Calu3 (cell line): ENCODE data around the gene AMBRA1. TPM values are rescaled to one million over a fixed set of nuclear protein-coding genes. Genes with fewer than 3 reads are reported as not detected.

ENCODE experiments used
- BruUV-seq: library from RNA; stranded (reverse); fragments of 400-500 nt; replicated peaks from 2 replicates; lab custom pipeline; 2021; lab: Mats Ljungman, UMichigan
- CTCF ChIA-PET: fragments of 300-600 bp; sonication (Branson Sonifier 250); formaldehyde crosslinking; loops from one replicate; lab custom pipeline; 2022; ENCODE audit warnings: antibody characterized with exemption; lab: Charles Lee
- DNase-seq: peaks from one replicate; pipeline ENCODE4 v3.0.0; 2022
- H3K27ac Mint-ChIP-seq: one replicate; pipeline ENCODE4 v1.8.0; 2022; ENCODE audit warnings: mixed read lengths; ENCODE audit not compliant: unreplicated experiment
- H3K27me3 Mint-ChIP-seq: one replicate; pipeline ENCODE4 v1.8.0; 2022; ENCODE audit warnings: mixed read lengths; ENCODE audit not compliant: unreplicated experiment
- H3K36me3 Mint-ChIP-seq: one replicate; pipeline ENCODE4 v1.8.0; 2022; ENCODE audit warnings: mild to moderate bottlenecking, moderate library complexity, mixed read lengths; ENCODE audit not compliant: insufficient read depth, unreplicated experiment
- H3K4me1 Mint-ChIP-seq: one replicate; pipeline ENCODE4 v1.8.0; 2022; ENCODE audit warnings: mild to moderate bottlenecking, low read depth, mixed read lengths; ENCODE audit not compliant: unreplicated experiment
- H3K4me3 Mint-ChIP-seq: one replicate; pipeline ENCODE4 v1.8.0; 2022; ENCODE audit warnings: mild to moderate bottlenecking, low read depth, moderate library complexity, mixed read lengths; ENCODE audit not compliant: unreplicated experiment
- H3K9me3 Mint-ChIP-seq: one replicate; pipeline ENCODE4 v1.8.0; 2022; ENCODE audit warnings: low read depth, mixed read lengths; ENCODE audit not compliant: unreplicated experiment
- intact Hi-C: fragments of 100-400 bp; cut with micrococcal nuclease; formaldehyde crosslinking; loops from one replicate; pipeline ENCODE4 v1.10.0; 2022; ENCODE audit not compliant: unreplicated experiment
- total RNA-seq: library from RNA; stranded (reverse); gene quantifications from 2 replicates; pipeline ENCODE4 v1.2.3, GENCODE V29; 2022
- TF ChIP-seq, protein P1 (sequence below): fragments of 200-600 bp; IDR thresholded peaks from one replicate; pipeline ENCODE4 v1.8.0; 2022; ENCODE audit warnings: antibody characterized with exemption; ENCODE audit not compliant: unreplicated experiment

Gene AMBRA1
- total RNA-seq, 1 experiment from 2014 or later = 35.0 TPM

DNA sequence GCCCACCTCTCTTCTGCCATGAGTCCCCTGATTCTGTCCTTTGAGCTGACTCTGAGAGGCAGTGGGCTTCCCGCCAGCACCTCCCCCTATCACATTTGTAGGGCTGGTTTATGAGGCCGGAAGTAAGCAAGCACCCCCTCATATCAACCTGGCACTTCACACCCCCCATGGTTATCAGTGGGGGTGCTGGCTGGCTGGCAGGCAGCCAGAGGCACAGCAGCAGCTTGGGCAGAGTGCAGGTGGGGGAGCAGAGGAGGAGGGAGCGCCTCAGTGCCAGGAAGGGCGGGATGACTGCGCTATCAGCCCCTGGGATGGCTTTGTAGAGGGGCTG lies 179.4 kb downstream of the AMBRA1 start:
- CTCF ChIA-PET = no interaction called here
- Mint-ChIP-seq H3K27ac (no peak overlapping the region), H3K4me3 (no peak overlapping the region), H3K4me1 (no peaks in the 10 kb centered on the region), H3K36me3 (peaks cover 11% of the 10 kb centered on the region), H3K9me3 (no peaks in the 10 kb centered on the region), H3K27me3 (no peaks in the 10 kb centered on the region)
- no peak for DNase-seq
- TF ChIP-seq, protein P1, sequence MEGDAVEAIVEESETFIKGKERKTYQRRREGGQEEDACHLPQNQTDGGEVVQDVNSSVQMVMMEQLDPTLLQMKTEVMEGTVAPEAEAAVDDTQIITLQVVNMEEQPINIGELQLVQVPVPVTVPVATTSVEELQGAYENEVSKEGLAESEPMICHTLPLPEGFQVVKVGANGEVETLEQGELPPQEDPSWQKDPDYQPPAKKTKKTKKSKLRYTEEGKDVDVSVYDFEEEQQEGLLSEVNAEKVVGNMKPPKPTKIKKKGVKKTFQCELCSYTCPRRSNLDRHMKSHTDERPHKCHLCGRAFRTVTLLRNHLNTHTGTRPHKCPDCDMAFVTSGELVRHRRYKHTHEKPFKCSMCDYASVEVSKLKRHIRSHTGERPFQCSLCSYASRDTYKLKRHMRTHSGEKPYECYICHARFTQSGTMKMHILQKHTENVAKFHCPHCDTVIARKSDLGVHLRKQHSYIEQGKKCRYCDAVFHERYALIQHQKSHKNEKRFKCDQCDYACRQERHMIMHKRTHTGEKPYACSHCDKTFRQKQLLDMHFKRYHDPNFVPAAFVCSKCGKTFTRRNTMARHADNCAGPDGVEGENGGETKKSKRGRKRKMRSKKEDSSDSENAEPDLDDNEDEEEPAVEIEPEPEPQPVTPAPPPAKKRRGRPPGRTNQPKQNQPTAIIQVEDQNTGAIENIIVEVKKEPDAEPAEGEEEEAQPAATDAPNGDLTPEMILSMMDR = no peak
- intact Hi-C loops = no loop called here
- no TSS peak for BruUV-seq

DNA sequence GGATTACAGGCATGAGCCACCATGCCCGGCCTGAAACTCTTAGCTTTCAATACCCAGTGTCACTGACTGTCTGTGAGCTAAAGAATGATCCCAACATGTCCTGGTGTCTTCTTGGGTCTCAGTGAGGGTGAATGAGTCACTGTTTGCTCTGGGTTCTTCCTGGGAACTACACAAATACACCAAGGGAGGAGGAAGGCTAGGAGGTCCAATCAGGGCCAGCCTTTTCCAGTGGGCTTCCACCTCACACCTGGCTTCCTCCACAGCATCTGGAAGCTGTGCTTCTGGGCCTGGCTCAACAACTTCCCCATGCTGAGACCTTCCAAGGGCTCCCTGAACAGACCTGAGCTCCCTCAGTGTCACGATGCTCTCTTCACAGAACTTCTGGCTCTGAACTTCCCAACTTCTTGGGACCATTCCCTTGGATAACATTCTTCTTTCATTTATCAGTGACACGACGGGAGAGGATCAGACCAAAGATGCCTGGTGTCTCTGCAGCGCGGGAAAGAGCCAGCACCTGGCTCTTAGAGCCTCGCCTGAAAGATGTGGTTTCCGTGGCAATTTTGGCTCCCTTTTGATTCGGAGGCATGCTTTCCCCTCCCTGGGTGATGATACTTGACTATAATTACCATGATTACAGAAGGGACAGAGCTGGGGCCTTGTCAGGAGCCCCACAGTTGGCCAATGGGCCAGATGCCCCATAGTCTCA lies 179.9 kb downstream of the AMBRA1 start:
- peaks cover 11% of the 10 kb centered on the region for H3K36me3 Mint-ChIP-seq
- CTCF ChIA-PET = no interaction called here
- no peak for DNase-seq
- H3K9me3 Mint-ChIP-seq = no peaks in the 10 kb centered on the region
- no peaks in the 10 kb centered on the region for H3K27me3 Mint-ChIP-seq
- BruUV-seq = no TSS peak
- H3K4me3 Mint-ChIP-seq = no peak overlapping the region
- H3K4me1 Mint-ChIP-seq = no peaks in the 10 kb centered on the region
- TF ChIP-seq, protein P1 = no peak
- H3K27ac Mint-ChIP-seq = no peak overlapping the region
- intact Hi-C loops = no loop called here

DNA sequence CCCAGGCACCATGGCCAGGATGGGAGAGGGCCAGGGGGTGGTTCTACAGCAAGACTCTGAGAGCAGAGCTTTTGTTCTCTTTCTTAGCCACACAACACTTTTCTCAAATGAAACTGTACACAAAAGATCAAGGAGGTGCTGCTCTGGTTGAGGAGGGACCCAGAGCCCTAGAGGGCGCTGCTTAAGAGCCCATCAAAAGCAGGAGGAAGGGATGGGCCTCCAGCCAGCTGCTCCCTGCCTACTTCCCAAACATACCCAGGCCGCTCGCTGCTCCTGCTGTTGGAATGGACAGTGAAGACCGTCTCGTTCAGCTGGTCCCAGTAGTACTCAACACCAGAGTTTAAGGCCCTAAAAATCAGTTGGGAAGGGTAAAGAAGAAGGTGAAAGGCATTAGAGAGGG lies 183.8 kb downstream of the AMBRA1 start:
- no peak overlapping the region for H3K27ac Mint-ChIP-seq
- no peaks in the 10 kb centered on the region for H3K27me3 Mint-ChIP-seq
- TF ChIP-seq, protein P1 = no peak
- no peak overlapping the region for H3K4me3 Mint-ChIP-seq
- H3K4me1 Mint-ChIP-seq = no peaks in the 10 kb centered on the region
- CTCF ChIA-PET = interaction anchor here (0.7 kb wide), 1 partner anchor 1311 kb away, joined by 3 read pairs; no protein-coding TSS in a partner anchor
- BruUV-seq = no TSS peak
- peaks cover 7% of the 10 kb centered on the region for H3K36me3 Mint-ChIP-seq
- H3K9me3 Mint-ChIP-seq = no peaks in the 10 kb centered on the region
- intact Hi-C loops = no loop called here
- no peak for DNase-seq

DNA sequence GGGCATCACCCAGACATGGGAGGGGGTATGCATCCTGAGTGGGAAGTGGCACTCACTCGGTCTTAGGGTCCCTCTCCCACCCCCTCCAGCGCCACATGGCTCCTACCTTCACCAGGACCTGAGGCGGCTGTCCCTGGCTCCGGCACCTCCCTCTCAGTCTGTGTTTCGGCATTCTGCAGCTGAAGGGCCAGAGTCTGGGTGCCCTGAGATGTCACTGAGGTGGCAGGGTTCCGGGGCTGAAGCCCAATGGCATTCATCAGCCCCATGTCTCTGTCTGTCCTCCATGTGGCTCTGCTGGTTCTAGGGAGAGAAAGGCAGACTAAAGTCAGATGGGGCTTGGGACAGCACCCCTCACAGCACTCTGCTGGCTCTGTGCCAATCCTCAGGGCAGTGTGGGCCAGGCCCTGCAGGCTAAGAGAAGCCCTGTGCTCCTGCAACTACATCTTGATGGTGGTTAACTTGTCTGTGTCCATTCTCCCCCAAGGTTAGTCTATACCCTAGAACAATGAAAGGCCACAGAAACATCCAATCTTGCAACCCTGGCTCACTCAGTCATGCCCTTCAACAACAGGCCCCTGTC lies 185.3 kb downstream of the AMBRA1 start:
- peaks cover 5% of the 10 kb centered on the region for H3K36me3 Mint-ChIP-seq
- DNase-seq = no peak
- H3K27ac Mint-ChIP-seq = no peak overlapping the region
- H3K4me3 Mint-ChIP-seq = no peak overlapping the region
- H3K9me3 Mint-ChIP-seq = no peaks in the 10 kb centered on the region
- no peaks in the 10 kb centered on the region for H3K27me3 Mint-ChIP-seq
- no peaks in the 10 kb centered on the region for H3K4me1 Mint-ChIP-seq
- intact Hi-C loops = no loop called here
- TF ChIP-seq, protein P1 = no peak
- CTCF ChIA-PET = no interaction called here
- no TSS peak for BruUV-seq
